Activated CD8-positive, alpha-beta T cell treated with anti-CD3 and anti-CD28 coated beads for 36 hours (primary cell): ENCODE data around the gene REN. TPM values are rescaled to one million over a fixed set of nuclear protein-coding genes. Genes with fewer than 3 reads are reported as not detected.

ENCODE experiments used
- ATAC-seq: fragments of 200-7000 bp; cut with Tn5 transposase; one replicate; pipeline ENCODE4 v1.10.0; 2021; ENCODE audit warnings: mild to moderate bottlenecking, moderate library complexity
- CTCF ChIA-PET: fragments of 350-600 bp; sonication (Branson Sonifier 250); formaldehyde crosslinking; loops from one replicate; lab custom pipeline; 2021; ENCODE audit warnings: antibody characterized with exemption; lab: Charles Lee
- POLR2A ChIA-PET: fragments of 350-600 bp; sonication (Branson Sonifier 250); formaldehyde crosslinking; loops from one replicate; lab custom pipeline; 2021; ENCODE audit warnings: antibody characterized with exemption; lab: Charles Lee
- DNase-seq: peaks from one replicate; pipeline ENCODE4 v3.0.0-alpha.2; 2020
- H3K27ac Mint-ChIP-seq: one replicate; pipeline ENCODE4 v1.8.0; 2021; ENCODE audit warnings: mild to moderate bottlenecking, mixed read lengths
- H3K27me3 Mint-ChIP-seq: one replicate; pipeline ENCODE4 v1.8.0; 2021; ENCODE audit warnings: mixed read lengths
- H3K36me3 Mint-ChIP-seq: one replicate; pipeline ENCODE4 v1.8.0; 2021; ENCODE audit warnings: low read depth, mixed read lengths
- H3K4me1 Mint-ChIP-seq: one replicate; pipeline ENCODE4 v1.8.0; 2021; ENCODE audit warnings: low read depth, mixed read lengths
- H3K4me3 Mint-ChIP-seq: one replicate; pipeline ENCODE4 v1.8.0; 2021; ENCODE audit warnings: mild to moderate bottlenecking, moderate library complexity, mixed read lengths
- H3K9me3 Mint-ChIP-seq: one replicate; pipeline ENCODE4 v1.8.0; 2021; ENCODE audit warnings: mixed read lengths
- CTCF ChIP-seq: fragments of 200-600 bp; IDR thresholded peaks from one replicate; pipeline ENCODE4 v1.8.0; 2022; ENCODE audit warnings: antibody characterized with exemption, mild to moderate bottlenecking
- intact Hi-C: fragments of 100-400 bp; cut with micrococcal nuclease; formaldehyde crosslinking; loops from one replicate; pipeline ENCODE4 v1.10.0; 2022
- total RNA-seq, 2 experiments: library from RNA; stranded (reverse); gene quantifications; one replicate each; pipeline ENCODE4 v1.2.3, GENCODE V29; 2021

REN gene
- total RNA-seq, 2 experiments from 2014 or later: not detected

GRCh38 chr1:204188959-204189639 is 23.0 kb upstream of the REN start:
- Mint-ChIP-seq H3K27me3 (peaks cover 31% of the 10 kb centered on the region), H3K9me3 (no peaks in the 10 kb centered on the region), H3K4me3 (no peak overlapping the region), H3K36me3 (no peaks in the 10 kb centered on the region), H3K27ac (no peak overlapping the region), H3K4me1 (peaks cover 17% of the 10 kb centered on the region)
- ATAC-seq (peak; percentile 40), DNase-seq (peak; percentile 47)
- intact Hi-C loops: no loop called here
- POLR2A ChIA-PET: interaction anchor here (0.8 kb wide), 1 partner anchor 16 kb away, joined by 3 read pairs; no protein-coding TSS in a partner anchor
- no peak for TF ChIP-seq CTCF
- CTCF ChIA-PET: interaction anchor here (0.6 to 6.3 kb wide), 7 partner anchors 14 to 1062 kb away, joined by 3 to 44 read pairs (median 3); partner anchors contain the start of gene ADORA1

GRCh38 chr1:204186597-204186996 is 20.5 kb upstream of the REN start:
- no peak overlapping the region for H3K27ac Mint-ChIP-seq
- no peak for ATAC-seq
- peaks cover 17% of the 10 kb centered on the region for H3K4me1 Mint-ChIP-seq
- CTCF ChIA-PET: interaction anchor here (1.9 kb wide), 1 partner anchor 20 kb away, joined by 6 read pairs; no protein-coding TSS in a partner anchor
- no peaks in the 10 kb centered on the region for H3K36me3 Mint-ChIP-seq
- intact Hi-C loops: no loop called here
- no peaks in the 10 kb centered on the region for H3K9me3 Mint-ChIP-seq
- peaks cover 24% of the 10 kb centered on the region for H3K27me3 Mint-ChIP-seq
- POLR2A ChIA-PET: no interaction called here
- H3K4me3 Mint-ChIP-seq: no peak overlapping the region
- no peak for DNase-seq
- TF ChIP-seq CTCF: no peak

- H3K4me1 Mint-ChIP-seq: no peaks in the 10 kb centered on the region
- intact Hi-C loops: no loop called here
- H3K27me3 Mint-ChIP-seq: no peaks in the 10 kb centered on the region
- no peaks in the 10 kb centered on the region for H3K9me3 Mint-ChIP-seq
- ChIA-PET POLR2A (no interaction called here), CTCF (interaction anchor here (1.6 to 2.0 kb wide), 2 partner anchors 26 to 78 kb away, joined by 3 to 5 read pairs; no protein-coding TSS in a partner anchor)
- TF ChIP-seq CTCF: no peak
- no peak for ATAC-seq
- H3K4me3 Mint-ChIP-seq: no peak overlapping the region
- DNase-seq: no peak
- no peaks in the 10 kb centered on the region for H3K36me3 Mint-ChIP-seq
- no peak overlapping the region for H3K27ac Mint-ChIP-seq
Observed at GRCh38 chr1:204181116-204181515, 15.0 kb upstream of the REN start.

GRCh38 chr1:204180133-204180532 is 14.0 kb upstream of the REN start:
- POLR2A ChIA-PET: no interaction called here
- no peaks in the 10 kb centered on the region for H3K36me3 Mint-ChIP-seq
- ATAC-seq (no peak), DNase-seq (no peak)
- no peak overlapping the region for H3K27ac Mint-ChIP-seq
- no peak for TF ChIP-seq CTCF
- H3K9me3 Mint-ChIP-seq: no peaks in the 10 kb centered on the region
- H3K4me3 Mint-ChIP-seq: no peak overlapping the region
- no peaks in the 10 kb centered on the region for H3K4me1 Mint-ChIP-seq
- CTCF ChIA-PET: interaction anchor here (0.7 to 2.0 kb wide), 4 partner anchors 27 to 183 kb away, joined by 3 to 5 read pairs (median 4); no protein-coding TSS in a partner anchor
- intact Hi-C loops: no loop called here
- no peaks in the 10 kb centered on the region for H3K27me3 Mint-ChIP-seq
